Mesenchymal stem cell (in vitro differentiated cells and primary cell): ENCODE data around the gene RRP9. TPM values are rescaled to one million over a fixed set of nuclear protein-coding genes. Genes with fewer than 3 reads are reported as not detected.
"Not testable (repeated sequence)": the region's sequence is repeated elsewhere in the genome, so short reads cannot be mapped to it uniquely, and the experiment has no call there.

Experiments
- DNase-seq: peaks from one replicate; pipeline ENCODE4 v3.0.0-alpha.2; 2013
- H2AFZ ChIP-seq: one replicate; pipeline ENCODE4 v1.6.1; 2013; ENCODE audit warnings: low read depth, mild to moderate bottlenecking, control low read depth, inconsistent platforms, low read length, moderate library complexity
- H2AK5ac ChIP-seq: 2 replicates; pipeline ENCODE4 v1.6.1; 2013; ENCODE audit warnings: low read length, moderate library complexity, mild to moderate bottlenecking, inconsistent platforms; ENCODE audit not compliant: severe bottlenecking
- H2BK120ac ChIP-seq: one replicate; pipeline ENCODE4 v1.6.1; 2013; ENCODE audit warnings: low read depth, mild to moderate bottlenecking, inconsistent platforms, low read length, moderate library complexity
- H2BK12ac ChIP-seq, 2 experiments: one replicate each; pipeline ENCODE4 v1.6.1; 2013; ENCODE audit warnings: inconsistent platforms in 2 of 2, low read length in 2 of 2, mild to moderate bottlenecking in 2 of 2, moderate library complexity in 2 of 2, control low read depth in 1 of 2
- H2BK15ac ChIP-seq: one replicate; pipeline ENCODE4 v1.6.1; 2013; ENCODE audit warnings: mild to moderate bottlenecking, low read depth, inconsistent platforms; ENCODE audit not compliant: poor library complexity, severe bottlenecking
- H2BK5ac ChIP-seq: 2 replicates; pipeline ENCODE4 v1.6.1; 2013; ENCODE audit warnings: low read depth, mild to moderate bottlenecking, low read length, control low read depth, inconsistent platforms; ENCODE audit not compliant: poor library complexity, severe bottlenecking
- H3K14ac ChIP-seq, 2 experiments: one replicate each; pipeline ENCODE4 v1.6.1; 2013; ENCODE audit warnings: inconsistent platforms in 2 of 2, low read length in 2 of 2, control low read depth in 1 of 2, mild to moderate bottlenecking in 1 of 2, moderate library complexity in 1 of 2
- H3K18ac ChIP-seq, 2 experiments: one replicate each; pipeline ENCODE4 v1.6.1; 2013; ENCODE audit warnings: inconsistent platforms in 2 of 2, low read length in 2 of 2, control low read depth in 1 of 2, low read depth in 1 of 2, mild to moderate bottlenecking in 1 of 2
- H3K23ac ChIP-seq, 2 experiments: one replicate each; pipeline ENCODE4 v1.6.1; 2013; ENCODE audit warnings: inconsistent platforms in 2 of 2, low read length in 2 of 2, mild to moderate bottlenecking in 2 of 2, moderate library complexity in 2 of 2, control low read depth in 1 of 2
- H3K27ac ChIP-seq: 2 replicates; pipeline ENCODE4 v1.5.1; 2013; ENCODE audit warnings: mild to moderate bottlenecking, moderate library complexity, low read length, control low read depth, inconsistent platforms; ENCODE audit not compliant: poor library complexity, severe bottlenecking
- H3K27me3 ChIP-seq, 2 experiments: 2 replicates each; pipeline versions ENCODE4 v1.6.1 to v1.7.0; 2013; ENCODE audit warnings: low read length in 2 of 2, mild to moderate bottlenecking in 2 of 2, moderate library complexity in 2 of 2, control low read depth in 1 of 2, inconsistent platforms in 1 of 2; ENCODE audit not compliant: control insufficient read depth in 1 of 2, insufficient read depth in 1 of 2
- H3K36me3 ChIP-seq, 2 experiments: 2 replicates each; pipeline versions ENCODE4 v1.6.1 to v1.7.0; 2013; ENCODE audit warnings: low read length in 2 of 2, control low read depth in 1 of 2, inconsistent platforms in 1 of 2, low read depth in 1 of 2, mild to moderate bottlenecking in 1 of 2; ENCODE audit not compliant: insufficient read depth in 2 of 2, control insufficient read depth in 1 of 2
- H3K4ac ChIP-seq, 2 experiments: one replicate each; pipeline ENCODE4 v1.6.1; 2013; ENCODE audit warnings: inconsistent platforms in 2 of 2, low read length in 2 of 2, mild to moderate bottlenecking in 2 of 2, moderate library complexity in 2 of 2, control low read depth in 1 of 2, low read depth in 1 of 2
- H3K4me1 ChIP-seq: 2 replicates; pipeline ENCODE4 v1.6.1; 2013; ENCODE audit warnings: low read depth, low read length, control low read depth; ENCODE audit not compliant: control insufficient read depth, insufficient read depth
- H3K4me2 ChIP-seq: 2 replicates; pipeline ENCODE4 v1.6.1; 2013; ENCODE audit warnings: low read length, mild to moderate bottlenecking, inconsistent platforms; ENCODE audit not compliant: poor library complexity, severe bottlenecking
- H3K4me3 ChIP-seq, 2 experiments: 2 replicates each; pipeline versions ENCODE4 v1.5.1 to v1.7.0; 2013; ENCODE audit warnings: low read length in 2 of 2, mild to moderate bottlenecking in 2 of 2, control low read depth in 1 of 2, low read depth in 1 of 2; ENCODE audit not compliant: insufficient read depth in 1 of 2
- H3K79me1 ChIP-seq: replicated peaks from 2 replicates; pipeline ENCODE4 v1.6.1; 2013; ENCODE audit warnings: mild to moderate bottlenecking, control low read depth, low read length, inconsistent platforms; ENCODE audit not compliant: poor library complexity, severe bottlenecking
- H3K9ac ChIP-seq: 2 replicates; pipeline ENCODE4 v1.7.0; 2013; ENCODE audit warnings: mild to moderate bottlenecking, low read length, moderate library complexity
- H3K9me3 ChIP-seq: 2 replicates; pipeline ENCODE4 v1.7.0; 2013; ENCODE audit warnings: mild to moderate bottlenecking, low read length; ENCODE audit not compliant: control insufficient read depth
- H4K8ac ChIP-seq: one replicate; pipeline ENCODE4 v1.6.1; 2013; ENCODE audit warnings: inconsistent platforms, mild to moderate bottlenecking, low read length, moderate library complexity
- H4K91ac ChIP-seq: one replicate; pipeline ENCODE4 v1.6.1; 2013; ENCODE audit warnings: mild to moderate bottlenecking, low read length, inconsistent platforms
- WGBS: methylation state at CpG from one replicate; pipeline ENCODE4 v1.1.7; 2013; ENCODE audit warnings: mixed read lengths; 5-methylcytosine and 5-hydroxymethylcytosine counted together
- polyA plus RNA-seq, 2 experiments: library from polyadenylated mRNA; stranded (reverse); fragments of 200-250 nt; gene quantifications; one replicate each; pipeline ENCODE4 v1.2.3, GENCODE V29; 2013

The RRP9 gene, protein sequence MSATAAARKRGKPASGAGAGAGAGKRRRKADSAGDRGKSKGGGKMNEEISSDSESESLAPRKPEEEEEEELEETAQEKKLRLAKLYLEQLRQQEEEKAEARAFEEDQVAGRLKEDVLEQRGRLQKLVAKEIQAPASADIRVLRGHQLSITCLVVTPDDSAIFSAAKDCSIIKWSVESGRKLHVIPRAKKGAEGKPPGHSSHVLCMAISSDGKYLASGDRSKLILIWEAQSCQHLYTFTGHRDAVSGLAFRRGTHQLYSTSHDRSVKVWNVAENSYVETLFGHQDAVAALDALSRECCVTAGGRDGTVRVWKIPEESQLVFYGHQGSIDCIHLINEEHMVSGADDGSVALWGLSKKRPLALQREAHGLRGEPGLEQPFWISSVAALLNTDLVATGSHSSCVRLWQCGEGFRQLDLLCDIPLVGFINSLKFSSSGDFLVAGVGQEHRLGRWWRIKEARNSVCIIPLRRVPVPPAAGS
- 9.3 TPM for polyA plus RNA-seq (2013, experiment 1 of 2)
- 9.2 TPM for polyA plus RNA-seq (2013, experiment 2 of 2)

GRCh38 chr3:51941798-51942602 is at the start of gene RRP9, which contains the start of gene PARP3:
RRP9 (minus strand) TSS chr3:51941904; CDS start chr3:51941867, 37 bp downstream.
PARP3 (plus strand) TSS chr3:51942363; CDS start chr3:51943356, 993 bp downstream.
- Histone ChIP-seq H3K9me3 (no peaks in the 10 kb centered on the region), H3K36me3 (peaks cover 47 to 55% of the 10 kb centered on the region in 2 experiments), H3K4ac (peak within 1 kb of the TSS; percentile 73 to 97), H3K27ac (peak within 1 kb of the TSS; percentile 66), H3K4me2 (peak within 1 kb of the TSS; percentile 96), H4K8ac (peak within 1 kb of the TSS; percentile 95), H2BK120ac (peak within 1 kb of the TSS; percentile 9), H3K23ac (peak within 1 kb of the TSS in 1 of 2 experiments; percentile 78), H2BK12ac (peak within 1 kb of the TSS in 1 of 2 experiments; percentile 70), H2BK5ac (no peak within 1 kb of the TSS), H2AK5ac (peak within 1 kb of the TSS; percentile 54), H3K79me1 (peaks cover 30% of the 10 kb centered on the region), H4K91ac (peak within 1 kb of the TSS; percentile 83), H3K27me3 (no peaks in the 10 kb centered on the region), H3K9ac (peak within 1 kb of the TSS; percentile 97), H2AFZ (peak within 1 kb of the TSS; percentile 99), H3K4me3 (peak within 1 kb of the TSS; percentile 84 to 94), H3K14ac (peak within 1 kb of the TSS in 1 of 2 experiments; percentile 87), H3K4me1 (peaks cover 19% of the 10 kb centered on the region), H2BK15ac (peak within 1 kb of the TSS; percentile 50), H3K18ac (peak within 1 kb of the TSS; percentile 88 to 93)
- 6% methylated on average over 67 of the region's 67 CpGs for WGBS
- DNase-seq, result peak; percentile 100

- peaks cover 39 to 65% of the 10 kb centered on the region in 2 experiments for H3K36me3 ChIP-seq
- not testable (repeated sequence) for H2AK5ac ChIP-seq, H4K8ac ChIP-seq, H3K4me3 ChIP-seq, H3K23ac ChIP-seq, H3K9me3 ChIP-seq, H3K4me2 ChIP-seq, H4K91ac ChIP-seq, H2AFZ ChIP-seq, H3K18ac ChIP-seq, H2BK120ac ChIP-seq, H3K27ac ChIP-seq, H2BK5ac ChIP-seq, H3K14ac ChIP-seq, H3K9ac ChIP-seq, H2BK15ac ChIP-seq, DNase-seq, H2BK12ac ChIP-seq, H3K4ac ChIP-seq, H3K27me3 ChIP-seq
- H3K4me1 ChIP-seq, result peaks cover 27% of the 10 kb centered on the region
- 95% methylated on average over 36 of the region's 38 CpGs for WGBS
- peaks cover 12% of the 10 kb centered on the region for H3K79me1 ChIP-seq
Observed at GRCh38 chr3:51990501-51990971, 48.8 kb upstream of the RRP9 start.

DNA sequence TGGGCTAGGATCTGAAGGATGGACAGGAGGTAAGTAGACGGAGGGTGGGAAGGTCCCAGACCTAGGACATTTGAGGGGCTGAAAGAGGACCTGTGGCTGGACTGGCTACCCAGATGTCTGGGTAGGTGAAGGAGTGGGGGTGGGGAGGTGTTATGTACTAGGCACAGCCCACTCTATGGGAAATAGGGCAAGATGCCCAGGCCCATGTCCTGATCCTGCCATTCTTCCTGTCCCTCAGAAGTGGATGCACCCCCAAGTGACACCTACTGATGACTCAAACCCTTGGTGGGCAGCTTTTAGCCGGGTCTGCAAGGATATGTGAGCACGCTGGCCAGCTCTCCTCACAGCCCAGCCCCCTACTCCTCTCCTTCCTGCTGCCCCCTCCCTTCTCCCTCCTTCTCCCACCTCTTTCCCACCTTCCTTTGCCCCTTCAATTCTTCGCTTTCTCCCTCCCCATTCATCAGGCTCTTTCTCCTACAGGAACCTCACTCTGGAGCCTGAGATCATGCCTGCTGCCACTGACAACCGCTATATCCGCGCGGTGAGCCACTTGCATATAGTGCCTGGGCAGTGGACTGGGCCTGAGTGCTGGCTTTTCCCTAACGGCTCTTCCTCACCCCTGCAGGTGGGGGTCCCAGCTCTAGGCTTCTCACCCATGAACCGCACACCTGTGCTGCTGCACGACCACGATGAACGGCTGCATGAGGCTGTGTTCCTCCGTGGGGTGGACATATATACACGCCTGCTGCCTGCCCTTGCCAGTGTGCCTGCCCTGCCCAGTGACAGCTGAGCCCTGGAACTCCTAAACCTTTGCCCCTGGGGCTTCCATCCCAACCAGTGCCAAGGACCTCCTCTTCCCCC is 46.8 kb upstream of the RRP9 start:
- Histone ChIP-seq H2AFZ (no peak overlapping the region), H3K4me2 (no peak overlapping the region), H3K27me3 (no peaks in the 10 kb centered on the region), H3K4me3 (no peak overlapping the region), H2BK15ac (no peak overlapping the region), H2BK120ac (no peak overlapping the region), H2BK5ac (no peak overlapping the region), H3K18ac (no peak overlapping the region), H4K91ac (peak overlapping the region; percentile 41), H2BK12ac (peak overlapping the region in 1 of 2 experiments; percentile 6), H3K14ac (no peak overlapping the region), H3K9ac (peak overlapping the region; percentile 48), H3K27ac (no peak overlapping the region), H3K79me1 (peaks cover 11% of the 10 kb centered on the region), H2AK5ac (no peak overlapping the region), H3K9me3 (no peaks in the 10 kb centered on the region), H3K23ac (no peak overlapping the region), H3K36me3 (peaks cover 21 to 52% of the 10 kb centered on the region in 2 experiments), H4K8ac (no peak overlapping the region), H3K4me1 (peaks cover 28% of the 10 kb centered on the region), H3K4ac (no peak overlapping the region)
- DNase-seq, result no peak
- 77% methylated on average over 15 of the region's 15 CpGs for WGBS
